Mesendoderm (in vitro differentiated cells): Measurements from ENCODE around the gene S100A13.
"Not testable (repeated sequence)": the region's sequence is repeated elsewhere in the genome, so short reads cannot be mapped to it uniquely, and the experiment has no call there.

Source experiments
- DNase-seq: peaks from one replicate; pipeline ENCODE4 v3.0.0; 2013
- H2AK5ac ChIP-seq: 2 replicates; pipeline ENCODE4 v1.6.1; 2013; ENCODE audit warnings: low read length, inconsistent platforms
- H2BK120ac ChIP-seq: 2 replicates; pipeline ENCODE4 v1.6.1; 2013; ENCODE audit warnings: low read depth, mild to moderate bottlenecking, low read length, moderate library complexity, mixed read lengths
- H2BK15ac ChIP-seq: replicated peaks from 2 replicates; pipeline ENCODE4 v1.6.1; 2013; ENCODE audit warnings: low read depth, mild to moderate bottlenecking, moderate library complexity
- H2BK5ac ChIP-seq: 2 replicates; pipeline ENCODE4 v1.6.1; 2013; ENCODE audit warnings: low read length, inconsistent platforms
- H3K18ac ChIP-seq: 2 replicates; pipeline ENCODE4 v1.6.1; 2013; ENCODE audit warnings: mild to moderate bottlenecking, low read length, mixed read lengths
- H3K23ac ChIP-seq: one replicate; pipeline ENCODE4 v1.6.1; 2013; ENCODE audit warnings: low read length
- H3K27ac ChIP-seq: 2 replicates; pipeline ENCODE4 v1.5.1; 2013; ENCODE audit warnings: low read depth, mild to moderate bottlenecking, inconsistent platforms, low read length, moderate library complexity
- H3K27me3 ChIP-seq: 2 replicates; pipeline ENCODE4 v1.6.1; 2013; ENCODE audit warnings: low read length, control low read depth, mild to moderate bottlenecking, inconsistent platforms; ENCODE audit not compliant: insufficient read depth, poor library complexity
- H3K36me3 ChIP-seq: 2 replicates; pipeline ENCODE4 v1.6.1; 2013; ENCODE audit warnings: low read length, inconsistent platforms; ENCODE audit not compliant: control insufficient read depth, insufficient read depth
- H3K4ac ChIP-seq: one replicate; pipeline ENCODE4 v1.6.1; 2013; ENCODE audit warnings: low read depth, mild to moderate bottlenecking, low read length, moderate library complexity
- H3K4me1 ChIP-seq: 2 replicates; pipeline ENCODE4 v1.6.1; 2013; ENCODE audit warnings: low read depth, low read length, inconsistent platforms; ENCODE audit not compliant: control insufficient read depth
- H3K4me2 ChIP-seq: 2 replicates; pipeline ENCODE4 v1.6.1; 2013; ENCODE audit warnings: low read length
- H3K4me3 ChIP-seq: 2 replicates; pipeline ENCODE4 v1.5.1; 2013; ENCODE audit warnings: mild to moderate bottlenecking, low read length
- H3K56ac ChIP-seq: one replicate; pipeline ENCODE4 v1.6.1; 2013; ENCODE audit warnings: low read length
- H3K79me1 ChIP-seq: 2 replicates; pipeline ENCODE4 v1.6.1; 2013; ENCODE audit warnings: low read length, inconsistent platforms
- H3K79me2 ChIP-seq: 2 replicates; pipeline ENCODE4 v1.6.1; 2013; ENCODE audit warnings: mild to moderate bottlenecking, low read length; ENCODE audit not compliant: control insufficient read depth, insufficient read depth
- H3K9ac ChIP-seq: 2 replicates; pipeline ENCODE4 v1.6.1; 2013; ENCODE audit warnings: low read length, inconsistent platforms
- H4K5ac ChIP-seq: one replicate; pipeline ENCODE4 v1.6.1; 2013; ENCODE audit warnings: low read length
- H4K8ac ChIP-seq: one replicate; pipeline ENCODE4 v1.6.1; 2013; ENCODE audit warnings: low read depth, mild to moderate bottlenecking, control low read depth, low read length, moderate library complexity
- WGBS: extraction: QIAGEN DNeasy Blood & Tissue Kit; methylation state at CpG from one replicate; pipeline ENCODE4 v1.1.7; 2013; ENCODE audit warnings: low lambda C conversion rate, missing lambda C conversion rate; ENCODE audit not compliant: insufficient coverage; ENCODE audit errors: extremely low coverage; 5-methylcytosine and 5-hydroxymethylcytosine counted together

S100A13 gene

GRCh38 chr1:153646672-153647345 lies 19.5 kb upstream of the S100A13 start:
- Histone ChIP-seq H3K18ac (no peak overlapping the region), H2AK5ac (no peak overlapping the region), H3K27me3 (no peaks in the 10 kb centered on the region), H3K56ac (no peak overlapping the region), H3K4ac (no peak overlapping the region), H3K4me1 (peaks cover 2% of the 10 kb centered on the region), H2BK5ac (no peak overlapping the region), H3K9ac (no peak overlapping the region), H3K27ac (no peak overlapping the region), H3K79me1 (peaks cover 8% of the 10 kb centered on the region), H3K4me2 (no peak overlapping the region), H2BK120ac (no peak overlapping the region), H3K36me3 (peaks cover 18% of the 10 kb centered on the region), H2BK15ac (no peak overlapping the region), H4K8ac (no peak overlapping the region), H3K79me2 (no peaks in the 10 kb centered on the region), H3K23ac (no peak overlapping the region), H4K5ac (no peak overlapping the region), H3K4me3 (no peak overlapping the region)
- no CpG with 5 or more reads among the region's 5 CpGs for WGBS
- no peak for DNase-seq

- Histone ChIP-seq H4K5ac (no peak overlapping the region), H3K4me3 (no peak overlapping the region), H3K18ac (no peak overlapping the region), H2AK5ac (no peak overlapping the region), H3K27me3 (no peaks in the 10 kb centered on the region), H3K4me2 (no peak overlapping the region), H3K9ac (no peak overlapping the region), H3K36me3 (peaks cover 29% of the 10 kb centered on the region), H2BK5ac (no peak overlapping the region), H3K4me1 (no peaks in the 10 kb centered on the region), H2BK15ac (no peak overlapping the region), H3K23ac (no peak overlapping the region), H3K79me2 (no peaks in the 10 kb centered on the region), H3K79me1 (peaks cover 13% of the 10 kb centered on the region), H3K4ac (no peak overlapping the region), H3K56ac (no peak overlapping the region), H2BK120ac (no peak overlapping the region), H4K8ac (no peak overlapping the region), H3K27ac (no peak overlapping the region)
- DNase-seq: no peak
Measured at GRCh38 chr1:153643816-153644215, 16.5 kb upstream of the S100A13 start.

GRCh38 chr1:153643100-153643499 lies 15.8 kb upstream of the S100A13 start:
- H3K56ac ChIP-seq: no peak overlapping the region
- peaks cover 31% of the 10 kb centered on the region for H3K36me3 ChIP-seq

GRCh38 chr1:153642161-153642560 lies 14.9 kb upstream of the S100A13 start:
- H3K79me1 ChIP-seq: peaks cover 19% of the 10 kb centered on the region
- H3K56ac ChIP-seq: no peak overlapping the region
- H3K27ac ChIP-seq: peak overlapping the region; percentile 23
- DNase-seq: no peak
- no peak overlapping the region for H4K5ac ChIP-seq
- H3K4me3 ChIP-seq: no peak overlapping the region
- no peak overlapping the region for H3K23ac ChIP-seq
- H3K18ac ChIP-seq: no peak overlapping the region
- no peak overlapping the region for H3K4ac ChIP-seq
- WGBS: no CpG with 5 or more reads among the region's 11 CpGs
- no peak overlapping the region for H3K4me2 ChIP-seq
- H3K36me3 ChIP-seq: peaks cover 35% of the 10 kb centered on the region
- H3K9ac ChIP-seq: no peak overlapping the region
- no peak overlapping the region for H4K8ac ChIP-seq
- H3K4me1 ChIP-seq: no peaks in the 10 kb centered on the region
- no peak overlapping the region for H2BK15ac ChIP-seq
- no peak overlapping the region for H2BK120ac ChIP-seq
- no peak overlapping the region for H2AK5ac ChIP-seq
- H3K79me2 ChIP-seq: peaks cover 6% of the 10 kb centered on the region
- H2BK5ac ChIP-seq: no peak overlapping the region
- H3K27me3 ChIP-seq: no peaks in the 10 kb centered on the region

More at GRCh38 chr1:153643100-153643499, 15.8 kb upstream of the S100A13 start:
- H3K4me1 ChIP-seq: no peaks in the 10 kb centered on the region
- DNase-seq: no peak
- H3K27me3 ChIP-seq: no peaks in the 10 kb centered on the region
- no peak overlapping the region for H2AK5ac ChIP-seq
- no peak overlapping the region for H3K4me2 ChIP-seq
- no peak overlapping the region for H3K9ac ChIP-seq
- H3K18ac ChIP-seq: no peak overlapping the region
- no peak overlapping the region for H3K23ac ChIP-seq
- H2BK120ac ChIP-seq: no peak overlapping the region
- peaks cover 15% of the 10 kb centered on the region for H3K79me1 ChIP-seq
- H2BK15ac ChIP-seq: no peak overlapping the region
- WGBS: no CpG with 5 or more reads among the region's 11 CpGs
- no peak overlapping the region for H4K5ac ChIP-seq
- no peak overlapping the region for H2BK5ac ChIP-seq
- no peak overlapping the region for H3K27ac ChIP-seq
- peaks cover 2% of the 10 kb centered on the region for H3K79me2 ChIP-seq
- H3K4me3 ChIP-seq: no peak overlapping the region
- no peak overlapping the region for H4K8ac ChIP-seq
- no peak overlapping the region for H3K4ac ChIP-seq

DNA sequence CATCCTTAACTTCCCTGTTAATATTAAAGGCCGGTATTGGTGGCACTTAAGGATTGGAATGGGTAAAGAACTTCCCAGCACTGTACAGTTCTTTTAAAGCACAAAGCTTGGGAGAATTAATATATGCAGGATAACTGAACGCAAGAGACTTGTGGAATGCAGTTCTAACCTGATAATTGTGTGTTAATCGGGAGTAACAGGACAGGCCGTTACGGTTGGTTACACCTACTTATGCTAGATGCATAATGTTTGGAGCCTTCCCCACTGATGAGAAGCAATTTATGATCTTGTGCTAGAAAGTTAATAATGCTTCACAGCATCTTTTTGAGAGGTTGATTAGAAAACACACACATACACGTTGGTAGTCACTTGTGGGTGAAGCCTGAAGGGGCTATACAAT lies 13.6 kb upstream of the S100A13 start:
- H2AK5ac ChIP-seq: no peak overlapping the region
- H3K36me3 ChIP-seq: peaks cover 41% of the 10 kb centered on the region
- no CpG with 5 or more reads among the region's 6 CpGs for WGBS
- peaks cover 26% of the 10 kb centered on the region for H3K79me1 ChIP-seq
- H3K27me3 ChIP-seq: no peaks in the 10 kb centered on the region
- no peak overlapping the region for H3K4ac ChIP-seq
- no peak overlapping the region for H2BK5ac ChIP-seq
- no peak overlapping the region for H3K18ac ChIP-seq
- H3K4me1 ChIP-seq: no peaks in the 10 kb centered on the region
- H2BK15ac ChIP-seq: no peak overlapping the region
- no peak overlapping the region for H3K27ac ChIP-seq
- DNase-seq: no peak
- no peak overlapping the region for H3K4me2 ChIP-seq
- no peak overlapping the region for H2BK120ac ChIP-seq
- H3K9ac ChIP-seq: no peak overlapping the region
- no peak overlapping the region for H3K4me3 ChIP-seq
- H4K8ac ChIP-seq: no peak overlapping the region
- H4K5ac ChIP-seq: no peak overlapping the region
- H3K23ac ChIP-seq: no peak overlapping the region
- no peak overlapping the region for H3K56ac ChIP-seq
- H3K79me2 ChIP-seq: peaks cover 17% of the 10 kb centered on the region

DNA sequence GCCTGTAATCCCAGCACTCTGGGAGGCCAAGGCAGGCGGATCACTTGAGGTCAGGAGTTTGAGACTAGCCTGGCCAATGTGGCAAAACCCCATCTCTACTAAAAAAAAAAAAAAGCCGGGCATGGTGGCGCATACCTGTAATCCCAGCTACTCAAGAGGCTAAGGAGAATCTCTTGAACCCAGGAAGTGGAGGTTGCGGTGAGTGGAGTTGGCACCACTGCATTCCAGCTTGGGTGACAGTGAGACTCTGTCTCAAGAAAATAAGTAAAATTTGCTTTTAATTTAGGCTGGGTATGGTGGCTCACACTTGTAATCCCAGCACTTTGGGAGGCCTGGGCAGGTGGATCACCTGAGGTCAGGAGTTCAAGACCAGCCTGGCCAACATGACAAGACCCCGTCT lies 12.9 kb upstream of the S100A13 start:
- not testable (repeated sequence) for H3K4me1 ChIP-seq, DNase-seq, H3K27ac ChIP-seq, H3K4me3 ChIP-seq, H3K27me3 ChIP-seq, H3K4me2 ChIP-seq, H3K56ac ChIP-seq, H2AK5ac ChIP-seq, H2BK5ac ChIP-seq, H4K8ac ChIP-seq, H2BK15ac ChIP-seq, H2BK120ac ChIP-seq, H3K18ac ChIP-seq, H4K5ac ChIP-seq, H3K4ac ChIP-seq, H3K23ac ChIP-seq, H3K9ac ChIP-seq
- no CpG with 5 or more reads among the region's 5 CpGs for WGBS
- H3K36me3 ChIP-seq: peaks cover 35% of the 10 kb centered on the region
- H3K79me1 ChIP-seq: peaks cover 26% of the 10 kb centered on the region
- peaks cover 24% of the 10 kb centered on the region for H3K79me2 ChIP-seq
